Measurements from ENCODE around the gene MN1. TPM values are rescaled to one million over a fixed set of nuclear protein-coding genes. Genes with fewer than 3 reads are reported as not detected.

Gene MN1
- total and polyA plus RNA-seq, 2 experiments from 2014 or later: 1.0 to 6.8 TPM

GRCh38 chr22:27844656-27845591, 43.4 kb upstream of the MN1 start:
- ATAC-seq (no peak; the same call in 2 of the 3 replicates), DNase-seq (ENCODE audit: low spot score) (no peak)
- Histone ChIP-seq H3K36me3 (ENCODE audit: insufficient read depth) (no peaks in the 10 kb centered on the region), H2AFZ (no peak overlapping the region), H4K20me1 (replicated peaks; ENCODE audit: insufficient read depth) (no peaks in the 10 kb centered on the region), H3K4me2 (no peak overlapping the region), H3K4me1 (ENCODE audit: insufficient read depth) (peaks cover 15% of the 10 kb centered on the region), H3F3A (replicated peaks; ENCODE audit: low read depth) (peaks cover 7% of the 10 kb centered on the region; the same call in 1 of the 2 replicates), H3K4me3 (no peak overlapping the region), H3K9me2 (ENCODE audit: insufficient read depth) (no peaks in the 10 kb centered on the region), H3K27ac (ENCODE audit: low read depth) (0 out of 2 replicates have a peak overlapping the region, but pooled peaks have one; percentile 39), H3K27me3 (ENCODE audit: insufficient read depth) (no peaks in the 10 kb centered on the region), H3K79me2 (replicated peaks; ENCODE audit: insufficient read depth) (no peaks in the 10 kb centered on the region)
- H3K4me1 Mint-ChIP-seq: peaks cover 37% of the 10 kb centered on the region
- peaks cover 16% of the 10 kb centered on the region for H3K27me3 Mint-ChIP-seq (ENCODE audit: insufficient read depth, low read depth, poor library complexity)
- H3K27ac Mint-ChIP-seq: peak overlapping the region; percentile 60; the same call in 1 of the 2 replicates
- H3K4me3 Mint-ChIP-seq: no peak overlapping the region
- H3K9me3 Mint-ChIP-seq: no peaks in the 10 kb centered on the region
- peaks cover 12% of the 10 kb centered on the region for H3K36me3 Mint-ChIP-seq (ENCODE audit: low read depth)
- no peak for TF ChIP-seq NANOG (IDR thresholded peaks at IDR 0.05; ENCODE audit: borderline replicate concordance)
- TF ChIP-seq ETS1 (IDR thresholded peaks at IDR 0.05): no peak
- no peak for TF ChIP-seq CREB1 (CRISPR knock-in tag; IDR thresholded peaks at IDR 0.05; ENCODE audit: low read depth)
- TF ChIP-seq EZH2phosphoT487 (IDR thresholded peaks at IDR 0.05; ENCODE audit: unreplicated experiment): no peak
- TF ChIP-seq CTCF (conservative IDR thresholded peaks at IDR 0.05; ENCODE audit: low read depth in 2 of 2): no peak
- TF ChIP-seq STAT1 (IDR thresholded peaks at IDR 0.05; ENCODE audit: unreplicated experiment): no peak
- TF ChIP-seq EZH2 (IDR thresholded peaks at IDR 0.05; ENCODE audit: low read depth, unreplicated experiment): no peak
- TF ChIP-seq POLR2AphosphoS5 (IDR thresholded peaks at IDR 0.05; ENCODE audit: low read depth): no peak
- TF ChIP-seq REST (IDR thresholded peaks at IDR 0.05; ENCODE audit: unreplicated experiment): no peak
- TF ChIP-seq JUNB (IDR thresholded peaks at IDR 0.05; ENCODE audit: unreplicated experiment): no peak
- TF ChIP-seq ZNF114 (CRISPR knock-in tag; IDR thresholded peaks at IDR 0.05): no peak
- TF ChIP-seq ZNF331 (CRISPR knock-in tag; IDR thresholded peaks at IDR 0.05; ENCODE audit: low read depth): no peak
- no peak for TF ChIP-seq ZNF462 (CRISPR knock-in tag; IDR thresholded peaks at IDR 0.05)
